Endodermal cell (in vitro differentiated cells): ENCODE results near the gene DHX32. TPM values are rescaled to one million over a fixed set of nuclear protein-coding genes. Genes with fewer than 3 reads are reported as not detected.

Experiments used
- DNase-seq: peaks from one replicate; pipeline ENCODE4 v3.0.0-alpha.2; 2017
- H3K27ac ChIP-seq: 2 replicates; pipeline ENCODE4 v1.5.1; 2013; ENCODE audit warnings: mild to moderate bottlenecking, low read depth, low read length, moderate library complexity
- H3K27me3 ChIP-seq: 2 replicates; pipeline ENCODE4 v1.6.1; 2013; ENCODE audit warnings: mild to moderate bottlenecking, low read length, moderate library complexity; ENCODE audit not compliant: insufficient read depth, control insufficient read depth, poor library complexity, severe bottlenecking
- H3K36me3 ChIP-seq: 2 replicates; pipeline ENCODE4 v1.7.0; 2013; ENCODE audit warnings: mild to moderate bottlenecking, low read length, moderate library complexity; ENCODE audit not compliant: control insufficient read depth, insufficient read depth
- H3K4me1 ChIP-seq: one replicate; pipeline ENCODE4 v1.7.0; 2013; ENCODE audit warnings: low read length; ENCODE audit not compliant: control insufficient read depth, insufficient read depth
- H3K4me3 ChIP-seq: 2 replicates; pipeline ENCODE4 v1.5.1; 2013; ENCODE audit warnings: mild to moderate bottlenecking, low read length, moderate library complexity
- H3K9ac ChIP-seq: 2 replicates; pipeline ENCODE4 v1.6.1; 2013; ENCODE audit warnings: mild to moderate bottlenecking, low read length, moderate library complexity; ENCODE audit not compliant: poor library complexity, severe bottlenecking; ENCODE audit errors: extremely low read depth
- H3K9me3 ChIP-seq: 2 replicates; pipeline ENCODE4 v1.6.1; 2013; ENCODE audit warnings: mild to moderate bottlenecking, low read length, moderate library complexity; ENCODE audit not compliant: control insufficient read depth
- H3K27ac Mint-ChIP-seq: 2 replicates; pipeline ENCODE4 v1.8.0; 2020; ENCODE audit warnings: mixed read lengths
- H3K27me3 Mint-ChIP-seq: 2 replicates; pipeline ENCODE4 v1.8.0; 2021; ENCODE audit warnings: mild to moderate bottlenecking, mixed read lengths; ENCODE audit not compliant: insufficient read depth
- H3K36me3 Mint-ChIP-seq: 2 replicates; pipeline ENCODE4 v1.8.0; 2020; ENCODE audit warnings: low read depth, mixed read lengths
- H3K4me1 Mint-ChIP-seq: 2 replicates; pipeline ENCODE4 v1.8.0; 2020; ENCODE audit warnings: mixed read lengths
- H3K4me3 Mint-ChIP-seq: 2 replicates; pipeline ENCODE4 v1.8.0; 2020; ENCODE audit warnings: mild to moderate bottlenecking, moderate library complexity, mixed read lengths
- H3K9me3 Mint-ChIP-seq: 2 replicates; pipeline ENCODE4 v1.8.0; 2020; ENCODE audit warnings: mild to moderate bottlenecking, mixed read lengths
- CTCF ChIP-seq: fragments of 200-600 bp; sonication (generic); conservative IDR thresholded peaks from 2 replicates; pipeline ENCODE4 v1.5.0; 2021; ENCODE audit warnings: antibody characterized with exemption, mild to moderate bottlenecking
- WGBS, 2 experiments: methylation state at CpG; one replicate each; pipeline versions ENCODE4 v1.1.5 to v1.1.7; 2013; ENCODE audit warnings: missing lambda C conversion rate in 2 of 2, mixed read lengths in 1 of 2; ENCODE audit not compliant: insufficient coverage in 1 of 2, insufficient read length in 1 of 2; 5-methylcytosine and 5-hydroxymethylcytosine counted together
- total RNA-seq, 2 donors: library from RNA; stranded (reverse); fragmentation: NEBNext Ultra II Directional in 1 of 2; extraction: Animal tissue kit (Norgen Biotek cat#: 25700) in 1 of 2; gene quantifications; 2 replicates in 1 of 2; 3 replicates in 1 of 2; pipeline ENCODE4 v1.2.1, GENCODE V29; 2021

The DHX32 gene
- total RNA-seq, 2 donors from 2014 or later, result 25.4 to 38.1 TPM

DNA sequence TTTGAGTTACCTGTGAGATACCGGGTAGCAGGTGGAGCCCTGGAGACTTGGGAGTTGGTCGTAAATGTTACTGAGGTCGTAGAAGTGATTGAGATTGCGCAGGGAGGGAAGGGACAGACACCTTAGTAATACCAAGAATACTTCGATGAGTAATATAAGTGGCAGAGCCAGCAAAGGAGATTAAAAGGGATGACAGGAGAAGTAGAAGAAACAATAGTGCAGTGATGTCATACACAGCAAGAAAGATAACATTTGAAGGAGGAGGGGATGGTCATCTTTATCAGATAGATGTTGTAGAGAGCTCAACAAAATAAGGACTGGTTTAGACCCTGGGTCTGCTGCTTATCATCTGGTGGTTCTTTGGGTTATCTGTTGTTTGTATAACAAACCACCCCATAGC lies 52.8 kb downstream of the DHX32 start:
- Histone ChIP-seq H3K9ac (no peak overlapping the region), H3K4me3 (no peak overlapping the region), H3K9me3 (no peaks in the 10 kb centered on the region), H3K27me3 (no peaks in the 10 kb centered on the region), H3K36me3 (peaks cover 77% of the 10 kb centered on the region), H3K27ac (no peak overlapping the region), H3K4me1 (no peaks in the 10 kb centered on the region)
- Mint-ChIP-seq H3K27me3 (no peaks in the 10 kb centered on the region), H3K36me3 (peaks cover 58% of the 10 kb centered on the region), H3K4me1 (peaks cover 22% of the 10 kb centered on the region), H3K9me3 (no peaks in the 10 kb centered on the region), H3K27ac (no peak overlapping the region), H3K4me3 (no peak overlapping the region)
- DNase-seq, result no peak
- WGBS, 2 experiments, result 96 to 98% methylated on average over 5 of the region's 5 CpGs
- no peak for TF ChIP-seq CTCF

GRCh38 chr10:125827133-125827532 lies 54.0 kb downstream of the DHX32 start:
- peak overlapping the region; percentile 44 for H3K4me3 ChIP-seq
- H3K36me3 ChIP-seq, result peaks cover 65% of the 10 kb centered on the region
- H3K27me3 Mint-ChIP-seq, result no peaks in the 10 kb centered on the region
- no peak overlapping the region for H3K9ac ChIP-seq
- H3K36me3 Mint-ChIP-seq, result peaks cover 49% of the 10 kb centered on the region
- H3K4me3 Mint-ChIP-seq, result no peak overlapping the region
- H3K27ac Mint-ChIP-seq, result no peak overlapping the region
- no peak for DNase-seq
- no peak overlapping the region for H3K27ac ChIP-seq
- no peaks in the 10 kb centered on the region for H3K27me3 ChIP-seq
- peaks cover 22% of the 10 kb centered on the region for H3K4me1 Mint-ChIP-seq
- TF ChIP-seq CTCF, result no peak
- H3K4me1 ChIP-seq, result no peaks in the 10 kb centered on the region
- no peaks in the 10 kb centered on the region for H3K9me3 ChIP-seq
- WGBS, 2 experiments, result 90 to 97% methylated on average over 1 to 2 of the region's 2 CpGs
- H3K9me3 Mint-ChIP-seq, result no peaks in the 10 kb centered on the region

DNA sequence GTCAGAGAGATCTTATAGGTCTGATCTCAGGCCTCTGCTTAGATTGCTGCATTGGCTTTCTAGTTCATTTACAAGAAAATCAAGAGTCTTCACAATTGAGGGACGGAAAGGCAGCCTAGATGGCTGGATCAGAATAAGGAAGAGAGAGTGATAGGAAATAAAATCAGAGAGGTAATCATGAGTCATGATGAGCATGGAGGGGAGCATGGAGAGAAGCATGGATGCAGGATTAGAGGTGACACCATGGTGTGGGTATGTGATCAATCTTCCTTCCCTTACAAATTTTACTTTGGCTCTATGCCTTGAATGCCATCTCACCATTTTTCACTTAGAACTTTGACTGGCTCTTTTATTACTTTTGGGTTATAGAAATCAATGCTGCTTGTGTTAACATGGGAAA lies 56.4 kb downstream of the DHX32 start:
- peaks cover 42% of the 10 kb centered on the region for H3K36me3 ChIP-seq
- H3K4me1 ChIP-seq, result no peaks in the 10 kb centered on the region
- no peak overlapping the region for H3K27ac ChIP-seq
- 86 to 88% methylated on average over 1 of the region's 1 CpG for WGBS, 2 experiments
- H3K27me3 ChIP-seq, result no peaks in the 10 kb centered on the region
- H3K9ac ChIP-seq, result peak overlapping the region; percentile 79
- H3K27me3 Mint-ChIP-seq, result no peaks in the 10 kb centered on the region
- H3K4me3 ChIP-seq, result peak overlapping the region; percentile 97
- peaks cover 31% of the 10 kb centered on the region for H3K36me3 Mint-ChIP-seq
- peak; percentile 15 for DNase-seq
- H3K4me3 Mint-ChIP-seq, result no peak overlapping the region
- H3K4me1 Mint-ChIP-seq, result peaks cover 37% of the 10 kb centered on the region
- TF ChIP-seq CTCF, result no peak
- no peaks in the 10 kb centered on the region for H3K9me3 ChIP-seq
- H3K27ac Mint-ChIP-seq, result no peak overlapping the region
- H3K9me3 Mint-ChIP-seq, result no peaks in the 10 kb centered on the region
